ENCODE results near the gene S1PR1.
"Not testable (repeated sequence)": the region's sequence is repeated elsewhere in the genome, so short reads cannot be mapped to it uniquely, and the experiment has no call there.

Gene S1PR1

DNA sequence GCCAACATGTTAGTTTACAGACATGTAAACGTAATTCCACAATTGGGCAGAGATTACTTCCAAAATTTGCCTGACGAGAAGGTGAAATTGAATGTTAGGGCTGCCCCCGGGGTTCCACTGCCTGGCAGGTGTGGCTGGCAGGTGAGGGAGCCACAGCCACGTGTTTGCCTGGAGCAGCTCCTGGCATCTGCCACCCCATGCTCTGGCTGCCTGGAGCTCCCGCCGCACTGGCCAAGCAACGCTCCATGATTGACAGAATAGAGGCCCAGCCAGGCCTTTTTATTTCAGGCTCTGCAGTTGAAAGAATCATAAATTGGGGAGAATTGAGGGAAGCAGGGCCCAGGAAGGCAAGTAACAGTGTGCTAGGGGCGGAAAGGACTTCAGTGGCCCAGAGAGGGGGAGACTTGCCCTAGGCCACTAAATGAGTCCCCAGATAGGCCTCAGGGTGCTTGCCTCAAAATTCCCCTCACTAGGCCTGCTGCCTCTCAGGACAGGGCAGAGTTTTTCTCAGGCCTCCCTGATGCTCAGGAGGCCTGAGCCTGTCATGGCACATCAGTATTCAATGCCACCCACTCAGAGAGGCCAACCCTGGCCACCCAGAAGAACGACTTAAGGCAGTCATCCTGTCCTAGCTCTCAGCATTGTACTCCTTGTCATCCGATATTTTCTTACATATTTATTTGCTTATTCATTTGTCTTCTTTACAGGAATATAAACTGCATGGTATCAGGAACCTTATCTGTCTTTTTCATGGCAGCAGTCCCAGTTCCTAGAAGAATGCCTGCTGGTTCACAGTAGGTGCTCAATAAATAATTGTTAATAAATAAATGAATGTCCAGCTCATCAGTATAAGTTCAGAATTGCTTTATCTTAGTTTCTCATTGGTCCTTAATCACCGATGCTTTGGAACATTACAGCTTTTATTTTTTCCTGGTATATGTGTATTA, 16.6 kb upstream of the S1PR1 start:
- no peak for DNase-seq (ENCODE audit: low read depth)

DNA sequence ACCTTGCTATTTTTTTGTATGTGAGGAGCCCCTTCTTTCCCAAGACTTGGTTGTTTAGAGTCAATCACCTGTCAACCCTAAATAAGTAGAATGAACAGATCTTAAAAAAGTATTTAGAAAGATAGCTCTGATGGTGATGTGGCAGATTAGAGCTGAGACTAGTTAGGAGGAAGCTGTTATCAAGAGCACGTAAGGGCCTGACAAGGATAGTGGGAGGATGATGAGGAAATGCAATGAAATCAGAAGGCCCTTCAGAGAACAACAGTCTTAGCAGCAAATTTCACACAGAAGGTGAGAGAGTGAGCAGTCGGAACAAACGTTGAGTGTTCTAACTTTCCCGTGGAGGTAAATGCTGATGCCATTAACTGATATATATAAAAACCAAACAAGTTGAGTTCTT, 15.9 kb upstream of the S1PR1 start:
- DNase-seq (ENCODE audit: low read depth) = no peak

DNA sequence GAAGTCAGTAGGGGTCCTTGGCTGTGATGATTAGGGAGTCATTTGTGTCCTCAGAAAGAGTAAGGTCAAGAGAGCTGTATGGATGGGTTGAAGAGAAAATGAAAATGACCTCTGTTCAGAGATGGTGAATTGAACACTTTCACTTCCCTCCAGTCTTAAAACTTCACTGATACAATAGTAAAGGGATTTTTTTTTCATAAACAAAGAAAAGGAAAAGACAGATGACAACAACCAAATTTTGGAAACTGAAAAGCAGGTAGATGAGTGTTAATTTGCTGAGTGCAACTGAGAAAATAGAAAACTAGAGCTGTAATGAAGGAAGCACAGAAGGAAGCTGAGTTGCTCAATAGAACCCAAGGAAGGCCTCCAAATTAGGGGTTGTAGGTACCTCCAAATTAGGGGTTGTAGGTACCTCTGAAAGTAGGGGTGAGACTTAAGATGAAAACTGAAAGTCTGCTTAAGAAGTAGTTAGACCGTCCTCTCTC, 14.8 kb upstream of the S1PR1 start:
- no peak for DNase-seq (ENCODE audit: low read depth)

DNA sequence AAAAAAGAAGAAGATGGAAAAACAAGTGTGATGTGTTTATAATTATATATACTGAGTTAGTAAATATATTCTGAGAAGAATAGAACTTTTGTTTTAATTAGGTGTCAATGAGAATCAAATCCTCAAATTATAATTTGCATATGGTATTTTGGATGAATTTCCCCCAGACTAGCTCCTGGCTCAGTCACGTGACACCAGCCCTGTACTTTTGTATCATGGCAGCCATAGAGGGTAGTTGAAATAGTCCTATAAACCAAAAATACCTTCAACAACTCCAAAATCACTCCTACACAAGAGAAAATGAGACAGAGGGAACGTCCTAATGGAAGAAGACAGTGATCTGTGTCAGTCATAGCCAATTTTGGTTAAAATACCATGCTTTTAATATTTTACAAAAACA, 9.0 kb upstream of the S1PR1 start:
- DNase-seq (ENCODE audit: low read depth) = no peak

DNA sequence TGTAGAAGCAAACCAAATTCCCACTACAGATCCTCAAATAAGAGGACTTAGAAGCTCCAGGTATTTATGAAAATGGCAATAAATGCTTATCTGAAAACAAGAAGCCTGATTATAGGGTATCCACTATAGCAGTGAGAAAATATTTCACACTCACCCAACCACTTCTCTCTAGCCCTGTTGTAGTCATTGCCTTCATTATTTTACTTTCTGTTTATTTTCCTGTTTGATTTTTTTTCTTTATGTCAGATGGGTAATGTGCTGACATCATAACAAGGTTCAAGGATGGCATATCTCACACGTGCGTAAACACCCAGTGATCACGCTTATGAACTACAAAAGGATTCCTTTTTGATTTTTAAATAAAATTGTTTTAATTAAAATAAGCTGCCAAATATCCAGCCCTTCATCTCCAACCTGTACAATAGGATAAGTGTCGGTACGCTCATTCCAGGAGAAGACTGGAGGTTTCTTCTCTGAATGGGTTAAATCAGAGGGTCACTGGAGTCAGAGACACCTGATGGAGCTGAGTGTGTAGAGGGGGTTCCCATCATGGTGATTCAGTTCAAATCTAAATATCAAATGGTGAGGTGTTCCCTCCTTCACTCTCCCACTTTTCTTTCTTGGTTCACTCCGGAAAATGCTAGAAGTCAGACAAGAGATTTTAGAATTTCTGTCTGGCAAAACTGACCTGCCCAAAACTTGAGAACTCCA, 8.2 kb upstream of the S1PR1 start:
- no peak for DNase-seq (ENCODE audit: low read depth)

DNA sequence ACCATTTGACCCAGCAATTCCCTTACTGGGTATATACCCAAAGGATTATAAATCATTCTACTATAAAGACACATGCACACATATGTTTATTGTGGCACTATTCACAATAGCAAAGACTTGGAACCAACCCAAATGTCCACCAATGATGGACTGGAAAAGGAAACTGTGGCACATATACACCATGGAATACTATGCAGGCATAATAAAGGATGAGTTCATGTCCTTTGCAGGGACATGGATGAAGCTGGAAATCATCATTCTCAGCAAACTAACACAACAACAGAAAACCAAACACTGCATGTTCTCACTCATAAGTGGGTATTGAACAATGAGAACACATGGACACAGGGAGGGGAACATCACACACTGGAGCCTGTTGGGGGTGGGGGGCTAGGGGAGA, 4.6 kb upstream of the S1PR1 start:
- DNase-seq (ENCODE audit: low read depth) = not testable (repeated sequence)

DNA sequence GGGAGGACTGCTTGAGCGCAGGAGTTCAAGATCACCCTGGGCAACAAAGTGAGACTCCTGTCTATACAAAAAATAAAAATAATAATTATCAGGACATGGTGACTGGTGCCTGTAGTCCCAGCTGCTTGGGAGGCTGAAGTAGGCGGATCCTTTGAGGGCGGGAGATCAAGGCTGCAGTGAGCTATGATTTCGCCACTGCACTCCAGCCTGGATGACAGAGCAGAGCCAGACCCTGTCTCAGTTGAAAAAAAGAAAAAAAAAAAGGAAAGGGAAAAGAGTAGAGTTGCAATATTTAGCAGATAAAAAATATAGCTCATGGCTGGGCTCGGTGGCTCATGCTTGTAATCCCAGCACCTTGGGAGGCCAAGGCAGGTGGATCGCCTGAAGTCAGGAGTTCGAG, 3.3 kb upstream of the S1PR1 start:
- no peak for DNase-seq (ENCODE audit: low read depth)

DNA sequence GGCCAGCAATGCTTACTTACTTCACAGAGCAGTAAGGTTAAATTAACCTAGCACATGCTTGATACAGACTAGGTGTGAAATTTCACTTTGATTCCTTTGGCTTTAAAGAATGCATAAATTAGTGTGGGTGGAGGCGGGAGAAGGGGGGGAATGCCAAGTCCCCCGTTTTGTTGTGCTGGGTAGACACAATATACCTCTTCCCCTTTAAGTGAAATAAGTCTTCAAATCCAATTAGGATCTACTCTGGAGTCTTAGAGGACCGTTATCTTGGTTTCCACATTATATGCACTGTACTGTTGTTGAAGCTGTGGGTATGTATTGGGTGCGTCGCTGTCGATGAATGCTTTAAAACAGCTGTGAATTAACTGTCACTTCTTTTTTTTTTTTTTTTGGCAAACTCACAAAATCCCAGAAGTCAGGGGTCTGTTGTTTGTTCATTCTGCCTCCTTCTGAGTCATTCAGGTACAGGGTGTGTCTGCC, 1.6 kb upstream of the S1PR1 start:
- no peak for DNase-seq (ENCODE audit: low read depth)

DNA sequence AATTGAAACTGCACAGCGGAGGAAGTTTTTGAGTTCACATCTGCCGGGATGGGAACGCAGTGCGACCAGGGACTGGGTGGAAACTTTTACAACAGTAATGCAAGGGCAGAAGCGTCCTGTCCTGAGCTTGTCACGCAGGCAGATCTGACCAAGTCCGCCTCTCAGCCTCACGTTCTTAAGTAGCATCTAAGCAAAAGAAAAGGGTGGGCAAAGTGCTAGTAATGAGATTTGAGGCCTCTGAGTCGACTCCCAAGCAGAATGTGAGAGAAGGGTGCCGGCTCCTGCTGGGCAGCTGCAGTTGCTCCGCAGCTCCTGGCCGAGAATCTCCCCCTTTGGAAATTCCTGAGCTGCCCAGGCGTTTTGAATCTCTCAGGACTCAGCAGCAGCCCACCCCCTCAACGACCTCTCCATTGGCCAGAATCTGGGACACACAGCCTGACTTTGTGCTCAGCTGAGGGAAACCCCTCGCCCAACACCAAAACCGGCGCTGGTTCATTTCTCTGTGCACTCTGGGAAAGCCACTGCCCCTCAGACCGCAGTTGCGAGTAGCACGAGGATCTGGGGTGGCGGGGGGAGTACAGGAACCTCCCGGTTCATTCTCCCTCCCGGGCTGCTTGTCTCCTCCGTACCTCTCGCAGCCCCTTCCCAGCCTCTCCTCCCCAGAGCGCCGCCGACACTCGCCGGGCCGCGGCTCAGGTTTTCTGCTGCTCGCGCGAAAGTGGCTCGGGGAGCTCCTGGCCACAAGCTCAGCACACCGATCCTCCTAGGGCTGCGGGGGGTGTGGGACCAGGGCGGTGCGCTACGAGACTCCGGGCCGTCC, 913 bp upstream of the S1PR1 start:
- DNase-seq (ENCODE audit: low read depth) = no peak

DNA sequence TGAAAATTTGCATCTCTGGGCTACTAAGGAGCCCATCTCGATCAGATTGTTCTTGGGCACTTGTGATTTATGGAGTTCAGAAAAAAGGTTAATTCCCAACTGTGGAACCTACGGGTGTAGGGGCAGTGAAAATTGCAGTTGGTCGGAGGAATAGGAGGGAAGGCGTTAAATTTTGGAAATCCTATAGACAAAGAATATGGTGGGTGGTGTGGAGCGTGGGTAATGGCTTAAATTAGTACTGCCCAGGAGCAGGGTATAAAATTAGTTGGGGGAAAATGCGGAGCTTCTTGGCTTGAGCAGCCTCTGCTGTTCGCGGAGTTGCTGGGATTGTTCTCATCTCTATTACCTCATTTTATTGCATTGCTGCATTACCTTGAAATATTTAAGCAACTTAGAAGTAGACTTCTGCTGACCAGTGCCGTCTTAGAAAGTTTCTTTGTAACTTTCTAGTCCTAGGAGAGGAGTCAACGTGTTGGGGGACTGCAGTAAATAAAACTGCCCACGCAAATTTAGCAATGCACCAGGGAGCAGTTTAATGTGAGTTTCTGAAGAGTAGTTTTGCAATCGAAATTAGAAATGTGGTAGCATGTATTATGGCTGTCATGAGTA, 514 bp downstream of the S1PR1 start:
- no peak for DNase-seq (ENCODE audit: low read depth)

DNA sequence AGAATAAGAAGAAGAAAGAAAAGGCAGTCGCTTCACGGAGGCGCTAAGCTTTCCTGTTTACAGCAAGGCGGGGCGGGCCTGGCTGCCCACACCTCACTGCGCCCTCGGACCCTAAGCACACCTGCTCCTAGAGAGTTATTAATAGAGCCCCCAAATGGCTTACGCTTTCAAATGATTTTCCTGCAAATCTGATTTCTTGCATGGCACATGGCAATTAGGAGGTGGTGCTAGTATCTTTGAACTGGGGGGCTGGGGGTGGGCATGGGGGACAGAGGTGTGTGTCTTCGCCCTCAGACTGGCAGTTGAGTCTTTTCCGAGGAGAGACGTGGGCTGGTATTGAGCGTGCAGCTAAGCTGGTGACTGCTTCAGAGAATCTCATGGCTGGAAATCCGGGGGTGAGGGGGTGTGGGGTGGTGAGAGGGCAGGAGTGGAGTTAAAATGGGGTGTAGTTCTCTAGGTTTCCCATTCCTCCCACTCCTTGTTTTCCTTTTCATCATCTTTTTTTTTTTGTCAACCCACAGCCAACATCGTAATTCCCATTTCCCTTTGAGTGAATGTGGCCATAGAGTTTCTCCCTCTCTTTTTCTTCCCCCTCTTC, 1.3 kb downstream of the S1PR1 start:
- DNase-seq (ENCODE audit: low read depth) = no peak

DNA sequence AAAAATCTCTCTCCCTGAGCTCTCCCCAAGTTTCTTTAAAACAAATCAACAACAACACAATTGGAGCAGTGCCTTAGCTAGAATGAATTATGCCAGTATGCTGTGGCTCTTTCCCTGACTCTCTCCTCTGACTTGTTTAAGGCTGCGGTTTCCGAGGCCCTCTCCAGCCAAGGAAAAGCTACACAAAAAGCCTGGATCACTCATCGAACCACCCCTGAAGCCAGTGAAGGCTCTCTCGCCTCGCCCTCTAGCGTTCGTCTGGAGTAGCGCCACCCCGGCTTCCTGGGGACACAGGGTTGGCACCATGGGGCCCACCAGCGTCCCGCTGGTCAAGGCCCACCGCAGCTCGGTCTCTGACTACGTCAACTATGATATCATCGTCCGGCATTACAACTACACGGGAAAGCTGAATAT, 1.9 kb downstream of the S1PR1 start:
- peak; percentile 85 for DNase-seq (ENCODE audit: low read depth)

DNA sequence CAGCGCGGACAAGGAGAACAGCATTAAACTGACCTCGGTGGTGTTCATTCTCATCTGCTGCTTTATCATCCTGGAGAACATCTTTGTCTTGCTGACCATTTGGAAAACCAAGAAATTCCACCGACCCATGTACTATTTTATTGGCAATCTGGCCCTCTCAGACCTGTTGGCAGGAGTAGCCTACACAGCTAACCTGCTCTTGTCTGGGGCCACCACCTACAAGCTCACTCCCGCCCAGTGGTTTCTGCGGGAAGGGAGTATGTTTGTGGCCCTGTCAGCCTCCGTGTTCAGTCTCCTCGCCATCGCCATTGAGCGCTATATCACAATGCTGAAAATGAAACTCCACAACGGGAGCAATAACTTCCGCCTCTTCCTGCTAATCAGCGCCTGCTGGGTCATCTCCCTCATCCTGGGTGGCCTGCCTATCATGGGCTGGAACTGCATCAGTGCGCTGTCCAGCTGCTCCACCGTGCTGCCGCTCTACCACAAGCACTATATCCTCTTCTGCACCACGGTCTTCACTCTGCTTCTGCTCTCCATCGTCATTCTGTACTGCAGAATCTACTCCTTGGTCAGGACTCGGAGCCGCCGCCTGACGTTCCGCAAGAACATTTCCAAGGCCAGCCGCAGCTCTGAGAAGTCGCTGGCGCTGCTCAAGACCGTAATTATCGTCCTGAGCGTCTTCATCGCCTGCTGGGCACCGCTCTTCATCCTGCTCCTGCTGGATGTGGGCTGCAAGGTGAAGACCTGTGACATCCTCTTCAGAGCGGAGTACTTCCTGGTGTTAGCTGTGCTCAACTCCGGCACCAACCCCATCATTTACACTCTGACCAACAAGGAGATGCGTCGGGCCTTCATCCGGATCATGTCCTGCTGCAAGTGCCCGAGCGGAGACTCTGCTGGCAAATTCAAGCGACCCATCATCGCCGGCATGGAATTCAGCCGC, 2.5 kb downstream of the S1PR1 start:
- no peak for DNase-seq (ENCODE audit: low read depth)

DNA sequence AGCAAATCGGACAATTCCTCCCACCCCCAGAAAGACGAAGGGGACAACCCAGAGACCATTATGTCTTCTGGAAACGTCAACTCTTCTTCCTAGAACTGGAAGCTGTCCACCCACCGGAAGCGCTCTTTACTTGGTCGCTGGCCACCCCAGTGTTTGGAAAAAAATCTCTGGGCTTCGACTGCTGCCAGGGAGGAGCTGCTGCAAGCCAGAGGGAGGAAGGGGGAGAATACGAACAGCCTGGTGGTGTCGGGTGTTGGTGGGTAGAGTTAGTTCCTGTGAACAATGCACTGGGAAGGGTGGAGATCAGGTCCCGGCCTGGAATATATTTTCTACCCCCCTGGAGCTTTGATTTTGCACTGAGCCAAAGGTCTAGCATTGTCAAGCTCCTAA, 3.2 kb downstream of the S1PR1 start:
- DNase-seq (ENCODE audit: low read depth) = no peak

DNA sequence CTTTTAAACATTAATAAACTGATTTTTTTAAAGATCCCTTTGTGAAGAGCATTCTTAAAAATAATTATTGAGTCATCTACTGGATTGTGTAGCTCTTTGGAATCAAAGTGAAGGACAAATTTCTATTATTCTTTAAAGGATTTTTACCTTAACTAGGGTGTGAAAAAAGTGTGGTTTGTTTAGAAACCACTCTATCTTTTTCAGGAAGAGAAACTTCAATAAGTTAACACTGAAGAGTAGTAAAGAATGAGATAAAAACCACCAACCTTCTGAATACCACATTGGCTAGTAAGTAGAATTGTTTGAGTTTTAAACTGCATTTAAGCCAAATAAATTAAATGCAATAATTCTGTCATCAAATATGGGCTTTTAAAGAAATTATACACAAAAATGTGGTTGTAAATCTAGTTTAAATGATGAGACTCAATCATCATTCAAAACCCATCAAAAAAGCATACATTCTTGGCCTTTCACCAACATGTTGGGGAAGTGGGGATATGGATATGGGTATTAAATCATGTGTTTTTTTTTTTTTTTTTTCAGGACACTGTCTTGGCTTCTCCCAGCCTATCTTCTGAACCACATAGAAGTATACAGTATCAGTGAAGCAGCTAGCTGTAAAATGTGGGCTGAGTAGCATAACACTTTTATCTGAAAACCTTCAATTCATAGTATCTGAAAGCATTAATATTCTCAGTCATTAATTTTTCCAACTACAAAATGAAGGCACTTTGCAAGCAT, 4.8 kb downstream of the S1PR1 start:
- no peak for DNase-seq (ENCODE audit: low read depth)

DNA sequence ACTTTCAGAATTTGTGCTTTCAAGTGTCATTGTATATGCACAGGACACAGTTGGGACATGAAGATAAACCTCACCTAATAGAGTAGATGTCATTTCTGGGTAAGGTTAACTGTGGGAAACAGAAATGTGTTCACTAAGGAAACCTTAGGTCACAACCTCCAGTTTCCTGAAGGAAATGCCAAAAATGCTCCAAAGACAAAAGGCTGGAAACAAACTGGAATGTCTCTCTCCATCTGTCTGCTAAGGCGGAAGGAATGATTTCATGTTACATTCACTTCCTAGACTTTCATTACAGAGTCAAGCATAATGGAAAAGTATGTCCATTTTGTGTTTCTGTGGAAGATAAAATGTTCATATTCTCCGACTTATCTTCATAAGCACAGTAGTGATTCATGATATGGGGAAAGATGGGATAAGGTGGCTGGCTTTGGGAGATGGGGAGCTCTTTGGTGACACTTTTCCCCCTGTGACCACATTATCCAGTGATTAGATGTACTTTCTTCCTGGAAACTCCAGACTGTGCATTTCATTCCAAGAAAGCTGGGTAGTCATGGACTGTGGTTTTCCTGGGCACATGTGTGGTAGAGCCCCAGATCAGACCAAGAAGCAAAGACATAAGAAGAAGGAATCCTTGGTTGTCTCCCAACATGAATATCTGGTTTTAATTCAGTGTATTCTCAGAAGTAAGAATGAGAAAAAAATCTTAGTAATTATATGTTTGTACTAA, 5.7 kb downstream of the S1PR1 start:
- no peak for DNase-seq (ENCODE audit: low read depth)

DNA sequence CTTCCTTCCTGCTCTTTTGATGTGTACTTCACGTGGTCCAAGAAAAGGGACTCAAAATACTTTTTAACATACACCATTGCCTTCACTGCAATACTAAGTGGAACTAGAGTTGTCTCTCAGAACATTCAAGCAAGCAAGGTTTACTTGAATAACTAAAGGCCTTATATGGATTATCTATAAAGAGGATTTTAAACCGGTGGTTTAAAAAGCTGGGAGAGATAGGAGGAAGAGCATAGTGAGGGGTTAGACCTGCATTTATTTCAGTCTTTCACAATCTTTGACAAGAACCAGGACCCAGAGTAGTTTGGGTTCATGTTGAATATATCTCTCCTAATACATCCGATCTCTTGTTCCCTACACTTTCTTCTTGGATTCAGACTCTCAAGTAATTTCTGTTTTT, 6.9 kb downstream of the S1PR1 start:
- no peak for DNase-seq (ENCODE audit: low read depth)

DNA sequence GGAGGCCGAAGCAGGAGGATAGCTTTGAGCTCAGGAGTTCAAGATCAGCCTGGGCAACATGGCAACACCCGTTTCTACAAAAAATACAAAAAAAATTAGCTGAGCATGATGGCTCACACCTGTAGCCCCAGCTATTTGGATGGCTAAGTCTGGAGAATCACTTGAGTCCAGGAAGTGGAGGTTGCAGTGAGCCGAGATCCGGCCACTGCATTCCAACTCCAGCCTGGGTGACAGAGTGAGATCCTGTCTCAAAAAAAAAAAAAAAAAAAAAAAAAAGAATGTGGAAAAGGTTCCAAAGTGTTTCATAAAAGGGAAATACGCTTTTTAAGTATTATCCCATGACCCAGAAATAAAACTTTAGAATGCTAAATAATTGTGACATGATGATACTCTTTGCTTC, 8.0 kb downstream of the S1PR1 start:
- no peak for DNase-seq (ENCODE audit: low read depth)

Measured in stimulated activated CD8-positive, alpha-beta memory T cell treated with anti-CD3 and anti-CD28 coated beads, Interleukin-15, amount 100 ng/mL, for 24 hours (primary cell).